ENCODE data around the gene PEPD. TPM values are rescaled to one million over a fixed set of nuclear protein-coding genes. Genes with fewer than 3 reads are reported as not detected.

PEPD gene
- total and polyA plus RNA-seq, 10 of the 15 experiments (the other 5 are each of a cell fraction or from before 2014, with no cell fraction given): 1.4 to 52.0 (median 20.2) TPM

- Histone ChIP-seq H3K4me1 (ENCODE audit: control insufficient read depth, insufficient read depth, low read length) (no peaks in the 10 kb centered on the region), H3K27me3 (replicated peaks in 1 of 2; ENCODE audit: control insufficient read depth in 2 of 2, insufficient read depth in 2 of 2, low read length in 1 of 2) (no peaks in the 10 kb centered on the region), H2AFZ (ENCODE audit: control insufficient read depth, low read depth, low read length) (no peak overlapping the region), H3K4me3 (no peak overlapping the region), H3K79me2 (ENCODE audit: control insufficient read depth, insufficient read depth, low read length) (no peaks in the 10 kb centered on the region), H3K36me3 (ENCODE audit: control insufficient read depth in 2 of 2, insufficient read depth in 2 of 2, low read length in 1 of 2) (no peaks in the 10 kb centered on the region; a peak in 1 of 4 replicates), H3K9ac (ENCODE audit: control insufficient read depth, insufficient read depth, low read length) (no peak overlapping the region), H4K20me1 (ENCODE audit: control insufficient read depth, insufficient read depth) (no peaks in the 10 kb centered on the region; the same call in 1 of the 2 replicates), H3K9me3 (replicated peaks; ENCODE audit: control insufficient read depth, insufficient read depth, low read length) (no peaks in the 10 kb centered on the region), H3K27ac (ENCODE audit: control insufficient read depth, insufficient read depth) (no peak overlapping the region), H3K4me2 (ENCODE audit: control insufficient read depth, insufficient read depth) (no peak overlapping the region)
- no TSS peak for BruUV-seq (replicated peaks)
- FAIRE-seq (no peak), DNase-seq (ENCODE audit: low read depth, low spot score) (no peak), ATAC-seq (no peak)
- SMC1A ChIA-PET (ENCODE audit: uncharacterized antibody, unreplicated experiment): no interaction called here
- POLR2A ChIA-PET: no interaction called here
- 72% methylated on average over 12 of the region's 13 CpGs for WGBS (ENCODE audit: insufficient coverage, insufficient replicate concordance, low lambda C conversion rate, missing lambda C conversion rate)
- intact Hi-C loops (cut with micrococcal nuclease; ENCODE audit: unreplicated experiment): no loop called here
- CTCF ChIA-PET: no interaction called here
- TF ChIP-seq POU2F2 (IDR thresholded peaks at IDR 0.05; ENCODE audit: borderline replicate concordance, low read depth, low read length) (no peak), JUNB (IDR thresholded peaks at IDR 0.05) (no peak), IKZF1 (conservative IDR thresholded peaks at IDR 0.05) (no peak), ZZZ3 (IDR thresholded peaks at IDR 0.05; ENCODE audit: control insufficient read depth, insufficient read length, low read depth) (no peak), TARDBP (IDR thresholded peaks at IDR 0.05; ENCODE audit: borderline replicate concordance) (no peak), CREM (IDR thresholded peaks at IDR 0.05; ENCODE audit: low read depth) (no peak), PRDM15 (CRISPR knock-in tag; IDR thresholded peaks at IDR 0.05) (no peak), ZBTB33 (IDR thresholded peaks at IDR 0.05) (no peak)
- RAD21 ChIA-PET (ENCODE audit: unreplicated experiment): no interaction called here
- in situ Hi-C loops (cut with MboI): no loop called here
Measured at GRCh38 chr19:33471111-33471996, 50.2 kb downstream of the PEPD start.
